ENCODE measurements around the gene NMRK2.
"Not testable (repeated sequence)": the region's sequence is repeated elsewhere in the genome, so short reads cannot be mapped to it uniquely, and the experiment has no call there.

NMRK2 gene

GRCh38 chr19:3932931-3933810, at the start of gene NMRK2:
TSS of gene NMRK2 (plus strand) at chr19:3933069. CDS start at chr19:3933672, 603 bp downstream.
- DNase-seq (ENCODE audit: low read depth) = no peak

GRCh38 chr19:3890591-3890990, 42.3 kb upstream of the NMRK2 start:
- no peak for DNase-seq (ENCODE audit: low read depth)

- no peak for DNase-seq (ENCODE audit: low read depth)
Measured at GRCh38 chr19:3893509-3894179, 39.2 kb upstream of the NMRK2 start.

- DNase-seq (ENCODE audit: low read depth) = not testable (repeated sequence)
Measured at GRCh38 chr19:3894959-3895358, 37.9 kb upstream of the NMRK2 start.

- no peak for DNase-seq (ENCODE audit: low read depth)
Measured at GRCh38 chr19:3895788-3896187, 37.1 kb upstream of the NMRK2 start.

GRCh38 chr19:3897936-3898335, 34.9 kb upstream of the NMRK2 start:
- no peak for DNase-seq (ENCODE audit: low read depth)

GRCh38 chr19:3898426-3898825, 34.4 kb upstream of the NMRK2 start:
- no peak for DNase-seq (ENCODE audit: low read depth)

GRCh38 chr19:3899531-3900294, 33.2 kb upstream of the NMRK2 start:
- DNase-seq (ENCODE audit: low read depth) = no peak

- no peak for DNase-seq (ENCODE audit: low read depth)
Measured at GRCh38 chr19:3902317-3902973, 30.4 kb upstream of the NMRK2 start.

- DNase-seq (ENCODE audit: low read depth) = no peak
Measured at GRCh38 chr19:3904233-3904632, 28.6 kb upstream of the NMRK2 start.

GRCh38 chr19:3907626-3908265, 25.1 kb upstream of the NMRK2 start:
- no peak for DNase-seq (ENCODE audit: low read depth)

- no peak for DNase-seq (ENCODE audit: low read depth)
Measured at GRCh38 chr19:3908266-3909054, 24.4 kb upstream of the NMRK2 start.

GRCh38 chr19:3910105-3910504, 22.8 kb upstream of the NMRK2 start:
- DNase-seq (ENCODE audit: low read depth) = no peak

GRCh38 chr19:3914199-3914598, 18.7 kb upstream of the NMRK2 start:
- no peak for DNase-seq (ENCODE audit: low read depth)

- DNase-seq (ENCODE audit: low read depth) = no peak
Measured at GRCh38 chr19:3916033-3916432, 16.8 kb upstream of the NMRK2 start.

- no peak for DNase-seq (ENCODE audit: low read depth)
Measured at GRCh38 chr19:3919793-3920192, 13.1 kb upstream of the NMRK2 start.

- no peak for DNase-seq (ENCODE audit: low read depth)
Measured at GRCh38 chr19:3923096-3923758, 9.6 kb upstream of the NMRK2 start.

GRCh38 chr19:3923912-3924311, 9.0 kb upstream of the NMRK2 start:
- no peak for DNase-seq (ENCODE audit: low read depth)

GRCh38 chr19:3931041-3931440, 1.8 kb upstream of the NMRK2 start:
- no peak for DNase-seq (ENCODE audit: low read depth)

All from activated gamma-delta T cell treated with anti-CD3 and anti-CD28 coated beads, Interleukin-2, amount 50 U/mL, for 16 hours (primary cell).